GM12892 (cell line): ENCODE results near the gene HNRNPUL1.

Experiments
- DNase-seq: peaks from one replicate; pipeline ENCODE4 v3.0.0; 2011; ENCODE audit not compliant: insufficient read length
- FAIRE-seq: peaks from 2 replicates; lab custom pipeline; 2011; peaks lifted over from hg19 to GRCh38; lab: Jason Lieb, UNC
- POLR2A ChIP-seq: IDR thresholded peaks from 2 replicates; pipeline ENCODE4 v1.6.1; 2011; ENCODE audit warnings: low read depth, low read length, control low read depth
- POLR2AphosphoS5 ChIP-seq: IDR thresholded peaks from 2 replicates; pipeline ENCODE4 v1.6.1; 2011; ENCODE audit warnings: low read depth, low read length, control low read depth
- TAF1 ChIP-seq: IDR thresholded peaks from 2 replicates; pipeline ENCODE4 v1.6.1; 2011; ENCODE audit warnings: low read depth, mild to moderate bottlenecking, control low read depth, low read length, borderline replicate concordance

HNRNPUL1 gene

DNA sequence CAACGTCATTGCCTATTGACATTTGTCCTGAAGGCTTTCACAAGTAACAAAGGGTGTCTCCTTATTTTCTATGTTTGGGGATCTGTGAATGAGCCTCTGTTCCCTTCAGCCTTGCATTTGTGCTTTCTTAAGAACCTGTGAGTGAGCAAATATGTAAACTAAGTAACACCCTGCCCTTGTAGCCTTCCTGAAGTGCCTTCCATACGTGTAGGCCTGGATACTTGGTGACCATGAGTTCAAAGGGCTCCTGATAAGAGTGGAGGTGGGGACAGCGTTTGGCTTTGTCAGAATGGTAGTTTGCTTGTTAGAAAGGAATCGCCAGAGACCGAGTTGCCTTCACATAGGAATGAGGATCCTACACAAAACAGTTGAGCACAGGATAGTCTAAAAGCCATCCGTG is 31.3 kb downstream of the HNRNPUL1 start:
- DNase-seq (no peak), FAIRE-seq (no peak)
- TF ChIP-seq POLR2AphosphoS5 (no peak), TAF1 (no peak), POLR2A (no peak)

DNA sequence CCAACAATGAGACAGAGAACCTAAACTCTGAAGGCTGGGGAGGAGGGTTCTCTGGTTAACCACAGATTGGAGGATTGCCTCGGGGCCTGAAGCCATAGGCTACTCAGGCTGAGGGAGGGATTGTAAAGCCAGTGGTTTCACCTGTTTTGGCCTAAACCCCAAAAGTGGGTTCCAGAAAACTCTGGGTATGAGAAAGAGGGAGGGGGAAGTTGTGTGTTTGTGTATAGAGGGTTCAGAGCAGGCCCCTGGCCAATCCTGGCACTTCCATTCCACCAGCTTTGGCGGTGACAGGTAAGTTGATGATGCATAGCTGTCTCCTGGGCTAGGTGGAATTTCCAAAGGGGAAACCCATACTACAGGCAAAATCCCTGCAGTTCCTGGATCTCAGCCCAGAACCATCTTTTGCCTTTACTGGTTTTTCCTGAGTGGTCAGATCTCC is 32.3 kb downstream of the HNRNPUL1 start:
- FAIRE-seq: peak; percentile 30
- 0 out of 2 replicates have a peak, but pooled peaks have one; percentile 14 for TF ChIP-seq POLR2AphosphoS5
- TF ChIP-seq TAF1: no peak
- no peak for DNase-seq

DNA sequence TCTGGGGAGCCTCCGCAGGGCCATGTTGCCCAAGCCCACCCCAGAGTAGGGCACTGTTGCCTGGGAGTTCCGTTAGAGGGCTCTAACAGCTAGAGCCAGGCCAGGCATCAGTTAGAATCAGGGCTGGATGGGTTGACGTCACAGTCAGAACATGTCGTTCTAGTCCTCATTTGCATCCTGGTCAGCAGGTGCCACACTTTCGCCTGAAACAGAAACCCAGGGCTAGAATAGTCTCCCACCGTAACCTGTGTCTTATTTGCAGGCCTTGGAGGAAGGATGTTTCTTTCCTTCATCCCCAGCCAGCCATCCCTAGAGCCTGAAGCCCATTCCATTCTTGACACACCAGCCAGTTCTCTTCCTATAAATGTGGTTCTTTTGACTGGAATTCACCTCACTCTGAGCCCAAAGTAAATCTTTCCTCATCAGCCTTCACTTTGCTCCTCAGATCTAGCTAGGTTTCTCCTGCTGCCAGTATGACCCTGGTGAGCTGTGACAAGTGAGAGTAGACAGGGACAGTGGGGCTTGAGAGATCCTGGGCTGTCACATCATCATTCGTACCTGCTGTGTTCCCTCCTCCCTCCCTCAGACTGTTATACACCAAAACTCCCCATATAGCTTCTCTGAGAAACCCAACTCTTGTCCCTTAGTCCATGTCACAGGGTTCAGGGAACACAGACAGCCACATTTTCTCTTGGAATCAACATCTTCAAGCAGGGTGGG is 33.6 kb downstream of the HNRNPUL1 start:
- TF ChIP-seq POLR2A (peak; percentile 43; the same call in 1 of the 2 replicates), TAF1 (no peak)
- peak; percentile 83 for DNase-seq
- peak; percentile 100 for FAIRE-seq

DNA sequence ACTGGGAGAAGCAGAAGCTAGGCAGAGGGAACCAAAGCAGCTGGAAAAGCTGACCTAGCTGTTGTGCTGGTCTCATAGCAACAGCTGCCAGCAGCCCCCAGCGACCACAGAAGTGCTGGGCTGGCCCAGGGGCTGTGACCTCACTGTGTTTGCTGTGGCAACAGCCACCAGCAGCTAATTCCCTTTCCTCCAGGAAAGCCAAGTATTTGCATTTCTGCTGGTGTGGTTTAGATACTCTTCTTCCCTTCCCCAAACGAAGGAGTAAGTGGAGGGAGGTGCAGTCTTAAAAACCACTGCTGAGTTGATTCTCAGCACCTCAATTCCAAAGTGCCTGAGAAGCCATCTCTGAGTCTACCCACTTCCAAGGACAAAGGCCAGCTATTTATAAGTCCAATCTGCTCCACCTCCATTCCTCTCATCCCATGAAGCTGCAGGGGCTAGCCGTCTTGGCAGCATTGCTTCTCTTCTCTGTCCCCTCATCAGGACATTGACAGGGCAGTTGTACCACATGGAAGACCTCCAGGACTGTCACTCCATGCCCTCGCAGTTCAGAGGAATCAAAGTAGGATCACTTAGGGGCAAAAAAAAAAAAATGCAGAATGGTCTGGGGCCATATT is 34.3 kb downstream of the HNRNPUL1 start:
- FAIRE-seq (no peak), DNase-seq (no peak)
- TF ChIP-seq POLR2AphosphoS5: peak; percentile 16; the same call in 1 of the 2 replicates
- TF ChIP-seq POLR2A: no peak

DNA sequence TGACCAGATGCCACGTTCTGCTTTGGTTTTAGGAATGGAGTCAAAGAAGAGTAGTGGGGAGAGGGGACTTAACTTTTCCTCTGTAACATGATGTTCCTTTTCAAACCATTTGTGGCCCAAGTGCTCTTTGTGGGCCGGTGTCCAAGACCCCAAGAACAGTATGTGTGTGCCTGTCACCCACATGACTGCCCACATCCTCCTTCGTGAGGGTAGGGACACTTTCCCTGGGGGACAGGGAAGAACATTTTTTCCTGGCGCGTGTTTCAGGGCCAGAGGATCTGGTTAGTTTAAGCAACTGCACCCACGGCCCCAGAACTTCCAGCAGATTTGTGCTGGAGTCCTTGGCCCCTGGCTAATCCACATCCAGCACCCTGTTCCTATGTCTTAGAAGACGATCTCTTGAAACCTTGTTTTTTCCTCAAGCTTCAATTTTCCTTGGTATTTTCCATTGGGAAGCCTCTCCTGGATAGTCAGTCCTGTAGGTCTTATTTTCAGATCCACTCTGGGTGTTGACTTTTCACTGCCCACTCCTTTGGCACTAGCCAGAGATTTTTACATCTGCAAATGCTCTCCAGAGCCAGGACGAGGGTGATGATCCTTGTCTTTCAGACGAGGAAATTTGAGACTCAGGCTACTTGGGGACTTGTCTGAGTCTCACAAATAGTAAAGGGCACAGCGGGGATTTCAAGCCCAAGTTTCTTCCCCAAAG is 35.0 kb downstream of the HNRNPUL1 start:
- no peak for TF ChIP-seq POLR2A
- 0 out of 2 replicates have a peak, but pooled peaks have one; percentile 7 for TF ChIP-seq POLR2AphosphoS5
- no peak for TF ChIP-seq TAF1
- DNase-seq (no peak), FAIRE-seq (peak; percentile 42)

DNA sequence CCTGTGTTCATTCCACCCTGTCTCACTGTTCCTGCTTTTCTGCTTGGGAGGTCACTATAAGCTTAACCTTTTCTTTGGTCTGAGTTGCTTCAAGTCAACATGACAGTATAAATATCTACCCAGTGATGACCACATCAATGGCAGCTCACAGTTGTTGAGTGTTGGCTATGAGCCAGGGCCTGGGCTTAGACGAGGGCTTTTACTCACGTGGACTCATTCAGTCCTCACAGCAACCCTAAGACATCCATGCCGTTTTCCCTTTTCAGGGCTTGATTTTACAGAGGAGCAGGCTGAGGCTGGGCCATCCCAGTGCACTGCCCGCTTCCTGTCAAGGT is 35.5 kb downstream of the HNRNPUL1 start:
- FAIRE-seq (peak; percentile 56), DNase-seq (no peak)
- TF ChIP-seq POLR2AphosphoS5: no peak
- no peak for TF ChIP-seq POLR2A
- no peak for TF ChIP-seq TAF1

DNA sequence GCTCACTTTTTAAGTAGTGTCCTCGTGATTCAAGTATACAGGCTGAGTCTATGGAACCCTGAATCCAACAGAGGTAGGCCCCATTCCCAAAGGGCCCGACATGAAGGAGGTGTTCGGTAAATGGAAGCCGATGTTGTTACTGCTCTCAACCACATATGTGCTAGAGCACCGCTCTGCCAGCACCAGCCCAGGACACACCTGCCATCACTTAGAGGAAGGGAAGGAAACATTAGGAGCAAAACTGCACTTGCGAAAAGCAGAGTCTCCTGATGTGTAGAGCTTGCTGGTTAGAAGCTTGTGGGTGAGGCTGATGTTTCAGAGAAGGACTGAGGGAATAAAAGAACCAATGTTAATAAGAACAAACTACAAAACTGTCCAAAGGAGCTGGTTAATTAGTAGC is 36.4 kb downstream of the HNRNPUL1 start:
- TF ChIP-seq TAF1 (no peak), POLR2AphosphoS5 (no peak), POLR2A (no peak)
- no peak for FAIRE-seq
- DNase-seq: no peak

DNA sequence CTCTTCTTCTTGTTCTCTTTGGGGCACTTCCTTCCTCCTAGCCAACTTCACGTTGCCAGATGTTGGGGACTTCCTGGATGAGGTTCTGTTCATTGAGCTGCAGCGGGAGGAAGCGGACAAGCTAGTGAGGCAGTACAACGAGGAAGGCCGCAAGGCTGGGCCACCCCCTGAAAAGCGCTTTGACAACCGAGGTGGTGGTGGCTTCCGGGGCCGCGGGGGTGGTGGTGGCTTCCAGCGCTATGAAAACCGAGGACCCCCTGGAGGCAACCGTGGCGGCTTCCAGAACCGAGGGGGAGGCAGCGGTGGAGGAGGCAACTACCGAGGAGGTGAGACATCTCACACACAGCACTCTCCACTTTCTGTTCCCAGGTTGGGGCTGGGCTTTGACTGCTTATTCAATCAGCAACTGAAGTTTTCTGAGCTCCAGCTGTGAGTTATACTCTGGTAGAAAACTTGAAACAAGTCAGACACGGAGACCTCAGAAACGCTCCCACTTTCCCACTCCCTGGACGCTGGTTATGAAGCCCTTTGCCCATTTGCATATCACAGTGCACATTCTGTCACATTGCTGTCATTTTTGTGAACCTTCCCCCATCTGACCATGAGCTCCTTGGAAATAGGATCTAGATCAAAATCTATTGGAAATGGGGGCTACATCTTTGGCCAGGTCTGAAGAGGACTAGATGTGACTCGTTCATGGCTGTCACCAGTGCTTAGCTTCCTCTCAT is 38.6 kb downstream of the HNRNPUL1 start:
- FAIRE-seq (peak; percentile 88), DNase-seq (peak; percentile 62)
- no peak for TF ChIP-seq POLR2A
- no peak for TF ChIP-seq POLR2AphosphoS5
- no peak for TF ChIP-seq TAF1

DNA sequence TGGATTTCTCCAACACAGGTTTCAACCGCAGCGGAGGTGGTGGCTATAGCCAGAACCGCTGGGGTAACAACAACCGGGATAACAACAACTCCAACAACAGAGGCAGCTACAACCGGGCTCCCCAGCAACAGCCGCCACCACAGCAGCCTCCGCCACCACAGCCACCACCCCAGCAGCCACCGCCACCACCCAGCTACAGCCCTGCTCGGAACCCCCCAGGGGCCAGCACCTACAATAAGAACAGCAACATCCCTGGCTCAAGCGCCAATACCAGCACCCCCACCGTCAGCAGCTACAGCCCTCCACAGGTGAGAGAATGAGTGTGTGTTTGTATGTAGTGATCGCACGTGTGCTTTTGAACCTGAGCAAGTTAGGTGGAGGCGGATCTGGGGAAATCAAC is 39.8 kb downstream of the HNRNPUL1 start:
- DNase-seq (no peak), FAIRE-seq (peak; percentile 42)
- TF ChIP-seq POLR2A: no peak
- TF ChIP-seq POLR2AphosphoS5: no peak
- TF ChIP-seq TAF1: no peak

DNA sequence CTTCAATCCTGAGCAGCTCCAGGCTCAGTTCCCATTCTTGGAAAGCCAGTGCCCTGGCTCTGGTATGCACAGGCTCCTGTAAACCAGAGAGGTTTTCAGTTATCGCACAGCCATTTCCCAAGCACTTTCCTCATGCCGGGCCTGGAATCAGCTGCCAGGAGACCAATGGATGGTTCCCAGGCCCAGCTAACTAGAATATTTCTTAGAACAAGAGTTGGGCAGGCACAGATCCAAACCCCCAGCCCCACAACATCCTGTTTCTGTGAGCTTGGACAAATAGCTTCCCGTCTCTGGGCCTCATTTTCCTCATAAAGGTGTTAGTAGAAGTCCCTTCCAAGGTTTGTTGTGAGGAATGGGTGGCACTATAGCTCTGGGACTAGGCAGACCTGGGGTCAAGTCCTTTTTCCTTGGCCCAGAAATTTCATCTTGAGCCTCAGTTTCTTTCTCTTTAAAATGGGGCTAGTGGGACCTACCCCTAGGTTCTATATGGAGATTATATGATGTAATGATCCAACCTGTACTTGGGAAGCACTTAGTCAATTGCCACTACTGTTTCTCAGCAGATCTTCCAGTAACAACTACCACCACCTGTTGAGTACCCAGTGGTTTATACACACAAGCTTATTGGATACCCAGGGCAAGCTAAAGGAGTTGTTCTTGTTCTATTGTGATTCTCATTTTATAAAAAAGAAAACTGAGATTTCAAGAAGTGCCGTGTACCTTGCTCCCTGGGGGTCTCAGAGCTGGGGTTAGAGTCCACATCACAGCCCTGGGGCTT is 40.7 kb downstream of the HNRNPUL1 start:
- TF ChIP-seq POLR2AphosphoS5: no peak
- DNase-seq: no peak
- no peak for FAIRE-seq
